GM18498 (cell line): ENCODE results near the gene SLC35B2.

Source experiments
- ATAC-seq: cut with Tn5 transposase; IDR thresholded peaks from one replicate; pipeline ENCODE4 v1.9.1; 2021; ENCODE audit warnings: mild to moderate bottlenecking, moderate library complexity; ENCODE audit not compliant: unreplicated experiment

SLC35B2 gene

GRCh38 chr6:44255105-44255808 is 2.1 kb downstream of the SLC35B2 start:
- ATAC-seq, result no peak

GRCh38 chr6:44254191-44255104 is 2.9 kb downstream of the SLC35B2 start:
- ATAC-seq, result no peak

DNA sequence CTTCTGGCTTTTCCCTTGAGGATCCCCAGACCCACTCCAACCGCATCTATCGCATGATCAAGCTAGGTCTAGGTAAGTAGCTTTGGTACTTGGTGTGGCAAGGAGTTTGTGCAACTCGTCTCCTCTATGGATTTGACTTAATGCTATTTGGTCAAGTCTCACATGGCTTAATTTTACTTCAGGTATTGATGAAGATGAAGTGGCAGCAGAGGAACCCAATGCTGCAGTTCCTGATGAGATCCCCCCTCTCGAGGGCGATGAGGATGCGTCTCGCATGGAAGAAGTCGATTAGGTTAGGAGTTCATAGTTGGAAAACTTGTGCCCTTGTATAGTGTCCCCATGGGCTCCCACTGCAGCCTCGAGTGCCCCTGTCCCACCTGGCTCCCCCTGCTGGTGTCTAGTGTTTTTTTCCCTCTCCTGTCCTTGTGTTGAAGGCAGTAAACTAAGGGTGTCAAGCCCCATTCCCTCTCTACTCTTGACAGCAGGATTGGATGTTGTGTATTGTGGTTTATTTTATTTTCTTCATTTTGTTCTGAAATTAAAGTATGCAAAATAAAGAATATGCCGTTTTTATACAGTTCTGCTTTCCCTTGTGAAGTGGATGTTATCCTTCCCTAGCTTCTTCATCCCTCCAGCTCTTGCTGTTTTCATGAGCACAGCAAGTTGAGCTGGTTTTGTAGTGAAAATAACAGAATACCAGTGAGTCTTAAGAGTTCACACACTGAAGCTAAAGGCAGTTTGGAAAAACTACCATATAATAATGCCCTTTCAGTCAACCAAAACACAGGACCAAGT is 3.8 kb downstream of the SLC35B2 start:
- ATAC-seq, result no peak

GRCh38 chr6:44251576-44252524 is 5.5 kb downstream of the SLC35B2 start:
- no peak for ATAC-seq

DNA sequence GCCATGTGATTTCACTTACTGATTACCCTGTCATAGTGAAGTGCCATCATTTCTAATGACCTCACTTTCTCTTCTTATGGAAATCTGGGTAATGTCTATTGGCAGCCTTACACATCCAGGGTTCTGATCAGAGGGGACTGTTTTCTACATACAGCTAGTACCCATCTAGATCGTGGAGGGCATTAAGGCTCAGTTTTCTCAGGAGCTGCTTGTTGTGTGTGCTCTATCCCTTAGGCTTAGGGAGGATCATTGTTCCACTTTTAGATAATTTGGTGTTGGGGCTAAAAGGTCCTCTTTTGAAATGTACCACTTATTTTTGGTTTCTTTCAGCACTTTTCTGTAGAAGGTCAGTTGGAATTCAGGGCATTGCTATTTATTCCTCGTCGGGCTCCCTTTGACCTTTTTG is 6.6 kb downstream of the SLC35B2 start:
- ATAC-seq, result no peak

DNA sequence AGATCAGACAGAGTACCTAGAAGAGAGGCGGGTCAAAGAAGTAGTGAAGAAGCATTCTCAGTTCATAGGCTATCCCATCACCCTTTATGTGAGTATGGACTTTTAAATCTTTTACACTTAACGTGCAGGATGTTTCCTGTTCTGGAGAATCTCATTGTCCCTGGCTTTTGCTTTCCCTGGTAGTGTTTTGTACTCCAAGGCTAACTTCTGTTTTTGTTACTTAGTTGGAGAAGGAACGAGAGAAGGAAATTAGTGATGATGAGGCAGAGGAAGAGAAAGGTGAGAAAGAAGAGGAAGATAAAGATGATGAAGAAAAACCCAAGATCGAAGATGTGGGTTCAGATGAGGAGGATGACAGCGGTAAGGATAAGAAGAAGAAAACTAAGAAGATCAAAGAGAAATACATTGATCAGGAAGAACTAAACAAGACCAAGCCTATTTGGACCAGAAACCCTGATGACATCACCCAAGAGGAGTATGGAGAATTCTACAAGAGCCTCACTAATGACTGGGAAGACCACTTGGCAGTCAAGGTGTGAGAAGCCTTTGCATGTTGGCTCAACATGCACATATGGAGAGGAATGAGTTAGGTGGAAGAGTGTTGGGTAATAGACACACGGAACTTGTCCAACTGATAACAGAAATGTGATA is 7.1 kb downstream of the SLC35B2 start:
- no peak for ATAC-seq

DNA sequence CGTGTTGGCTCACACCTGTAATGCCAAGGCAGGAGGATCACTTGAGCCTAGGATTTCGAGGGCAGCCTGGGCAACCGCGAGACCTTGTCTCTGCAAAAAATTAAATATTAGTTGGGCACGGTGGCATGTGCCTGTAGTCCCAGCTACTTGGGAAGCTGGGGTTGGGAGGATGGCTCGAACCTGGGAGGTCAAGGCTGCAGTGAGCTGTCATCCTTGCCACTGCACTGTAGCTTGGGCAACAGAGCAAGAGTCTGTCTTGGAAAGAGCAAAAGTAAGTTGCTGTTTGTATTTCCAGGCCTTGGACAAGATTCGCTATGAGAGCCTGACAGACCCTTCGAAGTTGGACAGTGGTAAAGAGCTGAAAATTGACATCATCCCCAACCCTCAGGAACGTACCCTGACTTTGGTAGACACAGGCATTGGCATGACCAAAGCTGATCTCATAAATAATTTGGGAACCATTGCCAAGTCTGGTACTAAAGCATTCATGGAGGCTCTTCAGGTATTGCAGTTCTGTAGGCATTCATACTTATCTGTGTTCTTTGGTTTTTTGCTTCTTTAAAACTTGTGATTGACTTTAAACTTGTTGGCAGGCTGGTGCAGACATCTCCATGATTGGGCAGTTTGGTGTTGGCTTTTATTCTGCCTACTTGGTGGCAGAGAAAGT is 8.1 kb downstream of the SLC35B2 start:
- ATAC-seq, result no peak

- no peak for ATAC-seq
These were observed 8.7 kb downstream of the SLC35B2 start for GRCh38 chr6:44248579-44248978.

DNA sequence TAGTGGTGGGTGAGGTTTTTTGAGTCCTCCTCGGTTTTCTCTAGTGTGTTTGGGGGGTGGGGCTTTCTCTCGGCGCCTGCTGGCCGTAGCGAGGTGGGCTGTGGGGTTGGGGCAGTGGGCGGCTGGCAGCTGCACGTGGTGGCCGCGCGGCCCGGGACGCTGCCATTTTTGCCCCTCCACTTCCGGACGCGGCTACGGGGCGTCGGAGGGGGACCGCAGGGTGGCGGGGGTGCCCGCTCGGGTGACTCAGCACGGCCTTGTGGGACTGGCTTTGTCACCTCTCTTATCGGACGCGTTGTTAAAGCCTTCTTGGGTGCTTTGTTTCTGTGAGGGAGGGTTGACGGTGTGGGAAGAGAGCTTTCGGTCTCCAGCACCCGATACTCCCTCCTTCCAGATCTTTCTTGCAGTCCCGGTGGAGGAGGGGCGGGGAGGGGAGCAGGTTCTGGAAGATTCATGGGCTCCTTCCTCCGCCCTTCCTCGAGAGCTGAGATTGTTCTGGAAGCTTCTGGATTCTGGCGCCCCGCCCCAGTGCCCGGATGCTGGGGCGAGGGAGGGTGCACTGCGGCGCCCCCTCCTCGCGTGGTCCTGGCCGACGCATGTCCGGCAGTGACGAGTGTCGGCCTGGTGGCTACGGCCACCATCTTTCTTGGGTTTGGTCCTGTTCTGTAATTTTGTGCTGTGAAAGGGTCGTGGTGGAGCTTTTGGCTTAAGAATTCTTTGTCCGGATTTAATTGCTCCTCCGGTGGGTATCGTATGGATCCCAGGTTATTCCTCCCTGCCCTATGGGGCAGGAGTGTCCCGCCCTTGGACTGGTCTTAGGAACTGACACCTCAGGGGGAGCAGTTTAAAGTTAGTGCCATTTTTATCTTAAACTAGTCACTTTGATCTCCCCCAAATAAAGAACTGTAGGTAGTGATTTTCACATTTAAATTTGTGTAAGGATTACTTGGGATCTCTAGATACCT is 9.7 kb downstream of the SLC35B2 start:
- peak; percentile 39 for ATAC-seq

DNA sequence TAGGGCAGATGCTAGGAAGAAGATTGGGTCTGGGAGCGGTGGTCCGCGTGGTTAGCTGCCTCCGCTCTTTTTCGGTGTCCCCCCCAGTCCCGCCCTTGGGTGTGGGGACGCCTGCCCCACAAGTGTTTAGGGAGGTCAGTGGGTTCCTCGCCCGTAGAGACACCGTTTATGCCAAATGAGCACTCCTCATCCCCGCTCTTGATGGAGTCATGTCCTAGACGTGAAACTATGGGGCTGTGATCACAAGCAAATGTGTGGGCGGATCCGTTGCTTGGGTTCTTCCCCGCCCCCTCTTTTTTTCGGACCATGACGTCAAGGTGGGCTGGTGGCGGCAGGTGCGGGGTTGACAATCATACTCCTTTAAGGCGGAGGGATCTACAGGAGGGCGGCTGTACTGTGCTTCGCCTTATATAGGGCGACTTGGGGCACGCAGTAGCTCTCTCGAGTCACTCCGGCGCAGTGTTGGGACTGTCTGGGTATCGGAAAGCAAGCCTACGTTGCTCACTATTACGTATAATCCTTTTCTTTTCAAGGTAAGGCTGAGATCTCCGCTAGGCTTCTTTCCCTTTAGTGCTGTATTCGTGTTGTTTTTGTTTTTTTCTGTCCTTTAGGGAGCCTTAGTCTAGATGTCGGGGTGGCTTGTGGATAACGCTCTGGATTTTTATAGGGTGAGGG is 10.5 kb downstream of the SLC35B2 start, which contains the start of gene HSP90AB1:
Gene HSP90AB1, plus strand, starts transcription at position 439 of the 675 bp plus-strand sequence. CDS start 1,529 bp downstream, outside the sequence.
- ATAC-seq, result peak; percentile 68

- ATAC-seq, result peak; percentile 53
These were observed 11.2 kb downstream of the SLC35B2 start for GRCh38 chr6:44245912-44246662.

GRCh38 chr6:44245391-44245911 is 11.9 kb downstream of the SLC35B2 start:
- no peak for ATAC-seq

GRCh38 chr6:44243345-44243744 is 14.0 kb downstream of the SLC35B2 start:
- no peak for ATAC-seq

- no peak for ATAC-seq
These were observed 18.5 kb downstream of the SLC35B2 start for GRCh38 chr6:44238687-44239350.

- ATAC-seq, result peak; percentile 81
These were observed 19.4 kb downstream of the SLC35B2 start for GRCh38 chr6:44237813-44238433.
